Uterus (tissue), 4 donors: ENCODE data around the gene CPSF4L. TPM values are rescaled to one million over a fixed set of nuclear protein-coding genes. Genes with fewer than 3 reads are reported as not detected.

ENCODE experiments used
- DNase-seq, 2 donors: peaks; one replicate each; pipeline ENCODE4 v3.0.0-alpha.2; 2019 to 2020
- H3K27ac ChIP-seq, 2 donors: fragments of 200-600 bp; sonication (generic); 1 replicate in 1 of 2; 2 replicates in 1 of 2; pipeline ENCODE4 v1.5.1; 2016 to 2018
- H3K27me3 ChIP-seq, 2 donors: fragments of 200-600 bp; sonication (generic); one replicate each; pipeline ENCODE4 v1.5.1; 2018 to 2019; ENCODE audit warnings: control low read depth in 1 of 2
- H3K36me3 ChIP-seq, 2 donors: fragments of 200-600 bp; sonication (generic); one replicate each; pipeline ENCODE4 v1.5.1; 2019; ENCODE audit warnings: control low read depth in 1 of 2
- H3K4me1 ChIP-seq, 2 donors: fragments of 200-600 bp; sonication (generic); one replicate each; pipeline ENCODE4 v1.5.1; 2018 to 2019; ENCODE audit warnings: control low read depth in 1 of 2
- H3K4me3 ChIP-seq, 2 donors: fragments of 200-600 bp; sonication (generic); 1 replicate in 1 of 2; 2 replicates in 1 of 2; pipeline ENCODE4 v1.5.1; 2018 to 2019; ENCODE audit warnings: mild to moderate bottlenecking in 1 of 2
- H3K9me3 ChIP-seq, 2 donors: fragments of 200-600 bp; sonication (generic); one replicate each; pipeline ENCODE4 v1.5.1; 2019; ENCODE audit warnings: control low read depth in 1 of 2
- CTCF ChIP-seq, 4 experiments: fragments of 200-600 bp in 2 of 4; fragments of 450-650 bp in 2 of 4; sonication (generic) in 2 of 4; IDR thresholded peaks; one replicate each; pipeline ENCODE4 v1.5.1; 2016 to 2019; ENCODE audit warnings: antibody characterized with exemption in 4 of 4, mild to moderate bottlenecking in 2 of 4, moderate library complexity in 1 of 4
- POLR2A ChIP-seq, 2 donors: fragments of 450-650 bp; IDR thresholded peaks; one replicate each; pipeline ENCODE4 v1.6.1; 2016; ENCODE audit warnings: antibody characterized with exemption in 2 of 2, mild to moderate bottlenecking in 1 of 2, moderate library complexity in 1 of 2
- intact Hi-C: fragments of 100-400 bp; cut with DNase I; formaldehyde crosslinking; loops from one replicate; pipeline ENCODE4 v1.15.1; 2023; ENCODE audit warnings: low total_unique reads
- total RNA-seq, 4 donors: library from RNA; depleted of rRNA in 3 of 4; stranded (reverse); fragments of >200 nt in 3 of 4; gene quantifications; one replicate each; pipeline versions ENCODE4 v1.1.0 to v1.2.4, GENCODE V29; 2014 to 2023
- donor health status: DM: yes; HTN: yes; CAD: no.

Gene CPSF4L
- total RNA-seq, 4 donors from 2014 or later, result 0.34 TPM; not detected in 3

- DNase-seq, result no peak
- H3K9me3 ChIP-seq, result no peaks in the 10 kb centered on the region
- H3K36me3 ChIP-seq, result no peaks in the 10 kb centered on the region
- TF ChIP-seq CTCF (IDR thresholded peaks at IDR 0.05) (no peak), POLR2A (IDR thresholded peaks at IDR 0.05) (no peak)
- no peaks in the 10 kb centered on the region for H3K4me1 ChIP-seq
- intact Hi-C loops, result loop anchor here (2.0 to 10.0 kb wide), 2 partner anchors 59 to 113 kb away; partner anchors contain the start of gene CDC42EP4
- H3K4me3 ChIP-seq, result no peak overlapping the region
- H3K27ac ChIP-seq, result no peak overlapping the region
- H3K27me3 ChIP-seq, result no peaks in the 10 kb centered on the region
Measured at GRCh38 chr17:73256220-73256619, 5.5 kb downstream of the CPSF4L start.

- no peak overlapping the region for H3K27ac ChIP-seq
- peak; percentile 62 to 63 for DNase-seq
Measured at GRCh38 chr17:73255671-73256181, 6.0 kb downstream of the CPSF4L start.

GRCh38 chr17:73251871-73252270, 9.8 kb downstream of the CPSF4L start:
- H3K27me3 ChIP-seq, result no peaks in the 10 kb centered on the region
- no peaks in the 10 kb centered on the region for H3K36me3 ChIP-seq
- no peaks in the 10 kb centered on the region for H3K4me1 ChIP-seq
- no peak for TF ChIP-seq POLR2A (IDR thresholded peaks at IDR 0.05)
- no peak for TF ChIP-seq CTCF (IDR thresholded peaks at IDR 0.05)
- intact Hi-C loops, result loop anchor here (10.0 kb wide), 1 partner anchor 63 kb away; the partner anchor contains the start of gene CDC42EP4
- H3K4me3 ChIP-seq, result no peak overlapping the region
- no peaks in the 10 kb centered on the region for H3K9me3 ChIP-seq
- H3K27ac ChIP-seq, result no peak overlapping the region
- DNase-seq, result no peak

More at GRCh38 chr17:73255671-73256181, 6.0 kb downstream of the CPSF4L start:
- TF ChIP-seq CTCF (IDR thresholded peaks at IDR 0.05), result peak; percentile 97 to 99 (median 98)
- TF ChIP-seq POLR2A (IDR thresholded peaks at IDR 0.05), result peak in 1 of 2 donors; percentile 15
- no peaks in the 10 kb centered on the region for H3K27me3 ChIP-seq
- intact Hi-C loops, result loop anchor here (2.0 to 10.0 kb wide), 2 partner anchors 59 to 113 kb away; partner anchors contain the start of gene CDC42EP4
- H3K36me3 ChIP-seq, result no peaks in the 10 kb centered on the region
- H3K4me3 ChIP-seq, result no peak overlapping the region
- no peaks in the 10 kb centered on the region for H3K9me3 ChIP-seq
- no peaks in the 10 kb centered on the region for H3K4me1 ChIP-seq

- no peak overlapping the region for H3K27ac ChIP-seq
- H3K9me3 ChIP-seq, result no peaks in the 10 kb centered on the region
- TF ChIP-seq CTCF (IDR thresholded peaks at IDR 0.05) (no peak), POLR2A (IDR thresholded peaks at IDR 0.05) (no peak)
- no peak for DNase-seq
- intact Hi-C loops, result loop anchor here (10.0 kb wide), 1 partner anchor 64 kb away; the partner anchor contains the start of gene CDC42EP4
- no peaks in the 10 kb centered on the region for H3K36me3 ChIP-seq
- no peak overlapping the region for H3K4me3 ChIP-seq
- no peaks in the 10 kb centered on the region for H3K4me1 ChIP-seq
- no peaks in the 10 kb centered on the region for H3K27me3 ChIP-seq
Measured at GRCh38 chr17:73250851-73251640, 10.6 kb downstream of the CPSF4L start.

- Histone ChIP-seq H3K27ac (no peak overlapping the region), H3K36me3 (no peaks in the 10 kb centered on the region), H3K4me3 (no peak overlapping the region), H3K9me3 (no peaks in the 10 kb centered on the region), H3K4me1 (no peaks in the 10 kb centered on the region), H3K27me3 (no peaks in the 10 kb centered on the region)
- intact Hi-C loops, result loop anchor here (10.0 kb wide), 1 partner anchor 65 kb away; the partner anchor contains the start of gene CDC42EP4
- no peak for DNase-seq
- TF ChIP-seq POLR2A (IDR thresholded peaks at IDR 0.05), result no peak
- TF ChIP-seq CTCF (IDR thresholded peaks at IDR 0.05), result no peak
Measured at GRCh38 chr17:73249700-73250099, 12.0 kb downstream of the CPSF4L start.
